GM18870 (cell line): ENCODE data around the gene PKD1L1.

ENCODE experiments used
- ATAC-seq: cut with Tn5 transposase; IDR thresholded peaks from one replicate; pipeline ENCODE4 v1.9.1; 2021; ENCODE audit warnings: moderate library complexity; ENCODE audit not compliant: unreplicated experiment

PKD1L1 gene

GRCh38 chr7:47826754-47827153, 121.5 kb downstream of the PKD1L1 start:
- ATAC-seq: no peak

GRCh38 chr7:47819607-47819920, 128.7 kb downstream of the PKD1L1 start:
- ATAC-seq: no peak

GRCh38 chr7:47818796-47819606, 129.3 kb downstream of the PKD1L1 start:
- ATAC-seq: peak; percentile 45

- no peak for ATAC-seq
Measured at GRCh38 chr7:47817917-47818316, 130.3 kb downstream of the PKD1L1 start.

- ATAC-seq: no peak
Measured at GRCh38 chr7:47816647-47817046, 131.6 kb downstream of the PKD1L1 start.

- no peak for ATAC-seq
Measured at GRCh38 chr7:47815867-47816266, 132.4 kb downstream of the PKD1L1 start.

- ATAC-seq: no peak
Measured at GRCh38 chr7:47814905-47815613, 133.2 kb downstream of the PKD1L1 start.

- no peak for ATAC-seq
Measured at GRCh38 chr7:47813620-47814260, 134.5 kb downstream of the PKD1L1 start.

- no peak for ATAC-seq
Measured at GRCh38 chr7:47812429-47813136, 135.7 kb downstream of the PKD1L1 start.

- ATAC-seq: no peak
Measured at GRCh38 chr7:47811632-47812380, 136.5 kb downstream of the PKD1L1 start.

- no peak for ATAC-seq
Measured at GRCh38 chr7:47809387-47809786, 138.9 kb downstream of the PKD1L1 start.

- ATAC-seq: no peak
Measured at GRCh38 chr7:47808321-47808720, 139.9 kb downstream of the PKD1L1 start.

- no peak for ATAC-seq
Measured at GRCh38 chr7:47807756-47808155, 140.5 kb downstream of the PKD1L1 start.

GRCh38 chr7:47807126-47807525, 141.1 kb downstream of the PKD1L1 start:
- no peak for ATAC-seq

- no peak for ATAC-seq
Measured at GRCh38 chr7:47806701-47807103, 141.6 kb downstream of the PKD1L1 start.

- no peak for ATAC-seq
Measured at GRCh38 chr7:47804767-47805545, 143.3 kb downstream of the PKD1L1 start.

- ATAC-seq: no peak
Measured at GRCh38 chr7:47803846-47804245, 144.4 kb downstream of the PKD1L1 start.

GRCh38 chr7:47803025-47803424, 145.2 kb downstream of the PKD1L1 start:
- ATAC-seq: no peak

GRCh38 chr7:47801423-47801822, 146.8 kb downstream of the PKD1L1 start:
- no peak for ATAC-seq

- ATAC-seq: no peak
Measured at GRCh38 chr7:47799524-47799923, 148.7 kb downstream of the PKD1L1 start.
